K562 (cell line): Measurements from ENCODE around the gene DUSP21. TPM values are rescaled to one million over a fixed set of nuclear protein-coding genes. Genes with fewer than 3 reads are reported as not detected.
A peak's percentile ranks its signal among the peaks of the same experiment; 100 is the strongest.

Experiments
- CBFA2T2 ChIP-seq: fragments of 450-650 bp; conservative IDR thresholded peaks from 2 replicates; pipeline ENCODE4 v1.6.1; 2017; ENCODE audit warnings: mild to moderate bottlenecking
- CBFA2T3 ChIP-seq: fragments of 450-650 bp; IDR thresholded peaks from 2 replicates; pipeline ENCODE4 v1.6.1; 2017
- DPF2 ChIP-seq: fragments of 450-650 bp; IDR thresholded peaks from 2 replicates; pipeline ENCODE4 v1.6.1; 2016
- E2F3 ChIP-seq: fragments of 250-450 bp; sonication (Bioruptor Pico); IDR thresholded peaks from 2 replicates; pipeline ENCODE4 v1.4.0; 2020; ENCODE audit warnings: mild to moderate bottlenecking
- EGR1 ChIP-seq: fragments of 450-650 bp; conservative IDR thresholded peaks from 2 replicates; pipeline ENCODE4 v1.6.1; 2017; ENCODE audit warnings: mild to moderate bottlenecking
- EP400 ChIP-seq: fragments of 450-650 bp; IDR thresholded peaks from 2 replicates; pipeline ENCODE4 v1.6.1; 2017; ENCODE audit warnings: antibody characterized with exemption, mild to moderate bottlenecking, moderate library complexity
- FOXJ2 ChIP-seq: fragments of 200-800 bp; sonication (Bioruptor generic); IDR thresholded peaks from 2 replicates; pipeline ENCODE4 v1.6.1; 2016; ENCODE audit warnings: missing genetic modification characterization, missing compliant biosample characterization
- KDM1A ChIP-seq, 2 experiments: fragments of 450-650 bp; IDR thresholded peaks; 2 replicates each; pipeline ENCODE4 v1.6.1; 2016; ENCODE audit warnings: mild to moderate bottlenecking in 2 of 2
- KDM5B ChIP-seq: fragments of 200-600 bp; sonication (generic); IDR thresholded peaks from 2 replicates; pipeline ENCODE4 v1.6.1; 2012; ENCODE audit warnings: low read depth, mild to moderate bottlenecking, moderate library complexity, low read length, control low read depth, inconsistent platforms; ENCODE audit not compliant: insufficient replicate concordance
- MLLT1 ChIP-seq, 2 experiments: fragments of 450-650 bp; IDR thresholded peaks; 2 replicates each; pipeline ENCODE4 v1.6.1; 2016
- MNT ChIP-seq, 2 experiments: fragments of 450-650 bp; conservative IDR thresholded peaks; 2 replicates each; pipeline ENCODE4 v1.6.1; 2017; ENCODE audit warnings: mild to moderate bottlenecking in 2 of 2, moderate library complexity in 2 of 2
- MTF1 ChIP-seq: fragments of 250-450 bp; sonication (Bioruptor Pico); IDR thresholded peaks from 2 replicates; pipeline ENCODE4 v1.9.0; 2021; ENCODE audit warnings: moderate library complexity, mild to moderate bottlenecking, inconsistent platforms, borderline replicate concordance
- NCOA4 ChIP-seq: fragments of 450-650 bp; IDR thresholded peaks from 2 replicates; pipeline ENCODE4 v1.6.1; 2018; ENCODE audit warnings: mild to moderate bottlenecking; ENCODE audit not compliant: partially characterized antibody
- NFRKB ChIP-seq: fragments of 450-650 bp; IDR thresholded peaks from 2 replicates; pipeline ENCODE4 v1.6.1; 2016; ENCODE audit warnings: low read depth
- PTTG1 ChIP-seq: fragments of 450-650 bp; IDR thresholded peaks from 2 replicates; pipeline ENCODE4 v1.6.1; 2016; ENCODE audit warnings: low read depth, mild to moderate bottlenecking, missing genetic modification characterization, missing compliant biosample characterization
- TAL1 ChIP-seq: fragments of 450-650 bp; IDR thresholded peaks from 2 replicates; pipeline ENCODE4 v1.6.1; 2016; ENCODE audit warnings: mild to moderate bottlenecking
- VEZF1 ChIP-seq: fragments of 200-800 bp; sonication (Bioruptor generic); IDR thresholded peaks from 2 replicates; pipeline ENCODE4 v1.6.1; 2017; ENCODE audit warnings: missing genetic modification characterization, missing compliant biosample characterization
- YY1 ChIP-seq, 3 experiments: IDR thresholded peaks; 2 replicates each; pipeline ENCODE4 v1.6.1; 2011; ENCODE audit warnings: low read length in 2 of 3, mild to moderate bottlenecking in 2 of 3, moderate library complexity in 2 of 3, borderline replicate concordance in 1 of 3, control low read depth in 1 of 3, low read depth in 1 of 3; ENCODE audit not compliant: insufficient read depth in 3 of 3, insufficient replicate concordance in 2 of 3, control insufficient read depth in 1 of 3, insufficient read length in 1 of 3; ENCODE audit errors: extremely low read depth in 1 of 3
- ZNF384 ChIP-seq: IDR thresholded peaks from 2 replicates; pipeline ENCODE4 v1.6.1; 2012; ENCODE audit warnings: low read depth, low read length, improper control_type of control experiment
- polyA plus RNA-seq, 8 experiments: library from polyadenylated mRNA; depleted of rRNA in 4 of 8; stranded (reverse) in 5 of 8; unstranded in 3 of 8; fragments of >200 nt; fragmentation: Nextera tagmentation in 2 of 8; fragmentation: Illumina TruSeq in 1 of 8; extraction: Ambion mirVana in 2 of 8; extraction: Trizol in 1 of 8; gene quantifications; 2 replicates each; pipeline versions ENCODE4 v1.2.1 to v1.2.3, GENCODE V29; 2011 to 2014; ENCODE audit warnings: inconsistent platforms in 1 of 8, missing spikeins in 1 of 8
- total RNA-seq, 7 experiments: library from RNA; depleted of rRNA in 6 of 7; stranded (reverse); fragments of >200 nt in 6 of 7; fragmentation: Illumina TruSeq in 2 of 7; extraction: Trizol in 2 of 7; gene quantifications; 2 replicates each; pipeline versions ENCODE4 v1.2.1 to v1.2.3, GENCODE V29; 2011 to 2021; ENCODE audit warnings: low replicate concordance in 1 of 7

The DUSP21 gene
- total and polyA plus RNA-seq, 9 of the 15 experiments (the other 6 are each of a cell fraction or from before 2014, with no cell fraction given): 0.14 to 2.5 (median 1.3) TPM

GRCh38 chrX:44874420-44875184, 30.8 kb downstream of the DUSP21 start (continued):
- TF ChIP-seq VEZF1 (CRISPR knock-in tag) (peak; percentile 97), MNT (conservative IDR thresholded peaks at IDR 0.05) (peak in 1 of 2 experiments; percentile 21; a peak in 1 of 4 replicates), KDM1A (IDR thresholded peaks at IDR 0.05) (0 out of 4 replicates have a peak, but pooled peaks of 1 of the 2 experiments have one; percentile 8), ZNF384 (0 out of 2 replicates have a peak, but pooled peaks have one; percentile 8), E2F3 (CRISPR knock-in tag) (no peak), CBFA2T3 (peak; percentile 54), MLLT1 (IDR thresholded peaks at IDR 0.05) (peak in 1 of 2 experiments; percentile 31; a peak in 1 of 4 replicates), DPF2 (0 out of 2 replicates have a peak, but pooled peaks have one; percentile 11), YY1 (IDR thresholded peaks at IDR 0.05; ENCODE audit: borderline replicate concordance in 1 of 3, control insufficient read depth in 1 of 3, extremely low read depth in 1 of 3, insufficient read depth in 3 of 3, insufficient read length in 1 of 3, insufficient replicate concordance in 2 of 3, low read depth in 1 of 3, low read length in 2 of 3) (peak; percentile 39 to 94 (median 87)), FOXJ2 (0 out of 2 replicates have a peak, but pooled peaks have one; percentile 57), TAL1 (0 out of 2 replicates have a peak, but pooled peaks have one; percentile 10), MTF1 (CRISPR knock-in tag) (no peak), EP400 (no peak), PTTG1 (tag) (no peak), NCOA4 (no peak), KDM5B (peak; percentile 6), EGR1 (0 out of 2 replicates have a peak, but pooled peaks have one; percentile 18), CBFA2T2 (peak; percentile 13; the same call in 1 of the 2 replicates), NFRKB (peak; percentile 52; the same call in 1 of the 2 replicates)
